Adrenal gland (tissue), 12 donors: ENCODE results near the gene CALML6. TPM values are rescaled to one million over a fixed set of nuclear protein-coding genes. Genes with fewer than 3 reads are reported as not detected.

Experiments used
- DNase-seq, 7 donors: peaks; one replicate each; pipeline ENCODE4 v3.0.0-alpha.2; 2019 to 2020
- H3K27ac ChIP-seq, 5 donors: fragments of 200-600 bp; sonication (generic) in 4 of 5; 1 replicate in 3 of 5; 2 replicates in 2 of 5; pipeline versions ENCODE4 v1.5.1 to v1.8.0; 2016 to 2020; ENCODE audit warnings: mild to moderate bottlenecking in 1 of 5
- H3K27me3 ChIP-seq: fragments of 200-600 bp; 2 replicates; pipeline ENCODE4 v1.8.0; 2021
- H3K36me3 ChIP-seq, 2 donors: fragments of 200-600 bp; replicated peaks in 1 of 2; 1 replicate in 1 of 2; 2 replicates in 1 of 2; pipeline versions ENCODE4 v1.5.1 to v1.8.0; 2018 to 2022
- H3K4me1 ChIP-seq, 2 donors: fragments of 200-600 bp; replicated peaks in 1 of 2; 1 replicate in 1 of 2; 2 replicates in 1 of 2; pipeline versions ENCODE4 v1.5.1 to v1.8.0; 2018 to 2021
- H3K4me3 ChIP-seq, 4 donors: fragments of 200-600 bp; sonication (generic) in 3 of 4; one replicate each; pipeline ENCODE4 v1.5.1; 2016 to 2018
- H3K9me3 ChIP-seq, 3 donors: fragments of 200-600 bp; sonication (generic) in 1 of 3; replicated peaks in 1 of 3; 1 replicate in 2 of 3; 2 replicates in 1 of 3; pipeline versions ENCODE4 v1.5.1 to v1.8.0; 2016 to 2021
- POLR2A ChIP-seq, 2 donors: fragments of 450-650 bp; IDR thresholded peaks; one replicate each; pipeline ENCODE4 v1.6.1; 2017; ENCODE audit warnings: antibody characterized with exemption in 2 of 2, mild to moderate bottlenecking in 2 of 2, moderate library complexity in 1 of 2
- WGBS, 4 donors: extraction: QIAGEN DNeasy Blood & Tissue Kit in 2 of 4; methylation state at CpG; one replicate each; pipeline versions ENCODE4 v1.1.5 to v1.1.7; 2013 to 2017; 5-methylcytosine and 5-hydroxymethylcytosine counted together
- intact Hi-C, 2 donors: fragments of 100-400 bp; cut with DNase I; formaldehyde crosslinking; loops; one replicate each; pipeline versions ENCODE4 v1.14.1 to v1.15.0; 2022 to 2023
- polyA plus RNA-seq, 3 donors: library from polyadenylated mRNA; stranded (reverse); fragments of 200-250 nt in 2 of 3; fragments of 350-450 nt in 1 of 3; fragmentation: Illumina TruSeq in 1 of 3; extraction: RNeasy Lipid Tissue Mini Kit (QIAGEN cat#74804) in 1 of 3; gene quantifications; one replicate each; pipeline ENCODE4 v1.2.3, GENCODE V29; 2013 to 2014
- total RNA-seq, 9 donors: library from RNA; depleted of rRNA in 4 of 9; stranded (reverse); fragments of >200 nt in 4 of 9; fragments of 120-200 nt in 1 of 9; fragmentation: NEBNext Ultra II Directional in 1 of 9; extraction: Animal tissue kit (Norgen Biotek cat#: 25700) in 1 of 9; gene quantifications; one replicate each; pipeline versions ENCODE4 v1.1.0 to v1.2.4, GENCODE V29; 2013 to 2023
- TF ChIP-seq, protein P1 (sequence below), 6 experiments: fragments of 450-650 bp in 4 of 6; fragments of 200-600 bp in 2 of 6; sonication (generic) in 1 of 6; IDR thresholded peaks; 1 replicate in 5 of 6; 2 replicates in 1 of 6; pipeline versions ENCODE4 v1.5.1 to v1.8.0; 2016 to 2021; ENCODE audit warnings: antibody characterized with exemption in 6 of 6, mild to moderate bottlenecking in 2 of 6, moderate library complexity in 1 of 6
- donor health status: healthy with polysubstance abuse.
- donor health status: Bipolar disorder and iron deficiency.
- donor health status: DM: yes; HTN: yes; CAD: no.
- donor health status: DM: no; HTN: no; CAD: no.
- donor health status: DM: no; HTN: no; CAD: no.
- donor health status: DM: yes; HTN: yes; CAD: no.

CALML6 gene
- total and polyA plus RNA-seq, 12 donors, result 0.17 to 4.7 (median 0.48) TPM; not detected in 6

DNA sequence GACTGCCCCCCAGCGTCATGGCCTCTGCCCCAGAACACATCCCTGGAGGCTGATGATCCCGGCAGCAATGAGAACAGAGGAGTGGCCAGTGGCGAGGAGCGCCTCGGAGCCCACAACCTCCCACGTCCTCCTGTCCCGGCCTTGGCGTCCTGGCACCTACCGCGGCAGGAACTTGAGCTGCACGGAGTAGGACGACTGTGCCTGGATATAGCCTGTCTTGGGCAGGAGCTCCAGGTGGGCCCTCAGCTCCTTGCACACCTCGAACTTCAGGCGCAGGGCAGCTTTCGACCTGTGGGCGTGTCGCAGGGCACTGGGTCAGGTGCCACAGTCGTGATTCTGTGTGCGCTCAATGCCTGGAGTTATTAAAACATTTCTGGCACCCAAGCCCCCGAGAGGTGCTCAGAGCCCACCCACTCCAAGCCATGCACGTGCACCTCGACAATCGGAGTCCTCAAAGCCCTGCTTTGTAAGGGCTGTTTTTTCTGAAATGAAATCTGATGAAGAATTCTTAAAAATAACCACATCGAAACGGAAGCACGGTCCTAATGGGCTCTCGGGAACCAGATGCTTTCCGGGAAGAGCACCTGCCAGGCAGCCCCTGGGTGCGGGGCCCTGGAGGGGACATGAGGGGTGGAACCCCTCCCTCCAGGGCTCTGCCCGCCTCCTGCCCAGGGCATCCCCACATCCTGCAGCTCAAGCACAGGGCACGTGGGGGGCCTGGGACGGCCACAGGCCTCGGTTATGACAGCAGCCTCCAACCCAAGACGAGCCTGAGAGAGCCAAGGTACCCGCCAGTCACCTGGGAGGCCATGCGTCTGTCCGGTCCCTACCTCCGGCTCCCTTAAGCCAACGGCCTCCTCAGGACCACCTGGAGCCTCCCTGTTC is 27.1 kb downstream of the CALML6 start:
- TF ChIP-seq, protein P1, sequence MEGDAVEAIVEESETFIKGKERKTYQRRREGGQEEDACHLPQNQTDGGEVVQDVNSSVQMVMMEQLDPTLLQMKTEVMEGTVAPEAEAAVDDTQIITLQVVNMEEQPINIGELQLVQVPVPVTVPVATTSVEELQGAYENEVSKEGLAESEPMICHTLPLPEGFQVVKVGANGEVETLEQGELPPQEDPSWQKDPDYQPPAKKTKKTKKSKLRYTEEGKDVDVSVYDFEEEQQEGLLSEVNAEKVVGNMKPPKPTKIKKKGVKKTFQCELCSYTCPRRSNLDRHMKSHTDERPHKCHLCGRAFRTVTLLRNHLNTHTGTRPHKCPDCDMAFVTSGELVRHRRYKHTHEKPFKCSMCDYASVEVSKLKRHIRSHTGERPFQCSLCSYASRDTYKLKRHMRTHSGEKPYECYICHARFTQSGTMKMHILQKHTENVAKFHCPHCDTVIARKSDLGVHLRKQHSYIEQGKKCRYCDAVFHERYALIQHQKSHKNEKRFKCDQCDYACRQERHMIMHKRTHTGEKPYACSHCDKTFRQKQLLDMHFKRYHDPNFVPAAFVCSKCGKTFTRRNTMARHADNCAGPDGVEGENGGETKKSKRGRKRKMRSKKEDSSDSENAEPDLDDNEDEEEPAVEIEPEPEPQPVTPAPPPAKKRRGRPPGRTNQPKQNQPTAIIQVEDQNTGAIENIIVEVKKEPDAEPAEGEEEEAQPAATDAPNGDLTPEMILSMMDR (IDR thresholded peaks at IDR 0.05), result no peak
- TF ChIP-seq POLR2A (IDR thresholded peaks at IDR 0.05), result no peak
- Histone ChIP-seq H3K27me3 (no peaks in the 10 kb centered on the region), H3K4me3 (no peak overlapping the region), H3K9me3 (no peaks in the 10 kb centered on the region), H3K4me1 (peaks cover 0 to 4% of the 10 kb centered on the region in 2 donors), H3K36me3 (no peaks in the 10 kb centered on the region), H3K27ac (no peak overlapping the region)
- intact Hi-C loops, result loop anchor here in 1 of 2 donors (5.0 kb wide), 1 partner anchor 105 kb away; no protein-coding TSS in a partner anchor
- DNase-seq, result no peak
- 71 to 80% (median 78%) methylated on average over 23 to 39 of the region's 39 CpGs for WGBS, 4 donors

DNA sequence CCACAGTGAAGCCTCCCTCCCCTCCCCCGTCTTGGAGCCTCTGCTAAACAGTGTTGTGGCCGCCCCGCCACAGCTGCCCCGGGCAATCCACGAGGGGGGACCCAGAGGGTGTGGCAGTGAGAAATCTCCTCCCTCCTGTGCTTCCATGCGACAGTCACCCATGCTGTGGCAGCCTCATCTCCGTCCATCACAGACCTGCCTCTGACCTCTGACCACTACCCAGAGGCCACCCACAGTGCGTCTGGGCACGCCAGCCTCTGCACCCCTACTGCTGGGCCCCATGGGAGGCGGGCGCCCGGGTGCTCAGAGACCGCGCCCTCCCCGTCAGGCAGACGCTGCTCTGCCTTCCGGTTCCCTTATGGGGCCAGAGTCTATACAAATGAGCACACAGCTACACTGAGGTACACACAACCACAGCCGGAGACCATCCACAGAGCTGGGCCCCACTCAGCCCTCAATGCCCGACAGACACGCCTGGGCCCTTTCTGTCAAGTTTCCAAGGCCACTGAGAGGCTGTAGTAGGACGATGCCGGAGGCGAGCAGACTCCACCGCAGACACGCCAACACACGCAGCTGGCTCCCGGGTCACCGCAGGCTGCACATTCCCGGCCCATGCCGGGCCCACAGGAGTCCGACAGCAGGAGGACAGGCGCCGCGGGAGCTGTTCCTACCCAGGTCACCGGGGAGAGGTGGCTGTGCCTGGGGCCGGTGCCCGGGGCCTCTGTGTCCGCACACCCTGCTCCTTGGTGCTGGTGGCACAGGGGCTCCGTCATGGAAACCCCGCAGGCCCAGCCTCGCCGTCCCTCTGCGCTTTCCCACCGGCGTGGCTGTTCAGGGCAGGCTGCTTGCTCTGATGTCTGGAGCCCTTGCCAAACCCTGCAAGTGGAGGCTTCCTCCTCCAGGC is 27.9 kb downstream of the CALML6 start:
- 61 to 81% (median 78%) methylated on average over 15 to 45 of the region's 45 CpGs for WGBS, 4 donors
- peak in 1 of 7 donors; percentile 20 for DNase-seq
- intact Hi-C loops, result loop anchor here in 1 of 2 donors (5.0 kb wide), 1 partner anchor 104 kb away; no protein-coding TSS in a partner anchor

DNA sequence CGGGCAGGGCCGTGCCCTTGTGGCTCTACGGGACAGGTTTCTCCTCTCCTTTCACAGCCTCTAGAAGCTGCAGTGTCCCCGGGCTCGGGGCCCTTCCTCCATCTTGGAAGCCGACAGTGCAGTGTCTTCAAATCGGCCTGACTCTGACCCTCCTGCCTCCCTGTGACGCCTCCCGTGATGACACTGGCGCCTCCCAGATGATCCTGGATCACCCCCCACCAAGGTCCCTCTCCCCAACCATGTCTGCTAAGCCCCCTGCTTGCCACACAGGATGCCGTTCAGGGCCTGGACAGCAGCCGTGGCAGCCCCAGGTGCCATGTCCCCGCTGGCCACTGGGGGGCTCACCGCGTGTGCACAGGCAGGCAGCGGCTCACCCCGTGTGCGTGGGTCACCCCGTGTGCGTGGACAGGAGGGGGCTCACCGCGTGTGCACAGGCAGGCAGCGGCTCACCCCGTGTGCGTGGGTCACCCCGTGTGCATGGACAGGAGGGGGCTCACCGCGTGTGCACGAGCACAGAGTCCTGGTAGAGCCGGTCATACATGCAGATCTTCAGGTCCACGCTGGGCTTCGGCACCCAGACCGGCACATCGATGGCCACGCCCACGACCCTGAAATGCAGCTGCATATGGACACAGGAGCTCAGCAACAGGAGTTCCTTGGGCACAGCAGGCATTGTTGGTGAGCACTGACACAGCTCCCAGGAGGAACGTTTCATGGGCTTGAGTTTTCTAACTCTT is 28.9 kb downstream of the CALML6 start:
- H3K4me1 ChIP-seq, result peaks cover 0 to 4% of the 10 kb centered on the region in 2 donors
- no peak overlapping the region for H3K4me3 ChIP-seq
- H3K9me3 ChIP-seq, result no peaks in the 10 kb centered on the region
- DNase-seq, result peak; percentile 56 to 72 (median 62)
- H3K27me3 ChIP-seq, result no peaks in the 10 kb centered on the region
- no peak for TF ChIP-seq POLR2A (IDR thresholded peaks at IDR 0.05)
- TF ChIP-seq, protein P1 (IDR thresholded peaks at IDR 0.05), result peak; percentile 82 to 93 (median 88)
- WGBS, 4 donors, result 9 to 31% (median 17%) methylated on average over 10 to 37 of the region's 37 CpGs
- H3K36me3 ChIP-seq, result no peaks in the 10 kb centered on the region
- intact Hi-C loops, result loop anchor here in 1 of 2 donors (5.0 kb wide), 1 partner anchor 103 kb away; no protein-coding TSS in a partner anchor
- no peak overlapping the region for H3K27ac ChIP-seq

More for the DNA sequence above, 27.9 kb downstream of the CALML6 start:
- Histone ChIP-seq H3K4me3 (no peak overlapping the region), H3K36me3 (no peaks in the 10 kb centered on the region), H3K27ac (no peak overlapping the region), H3K4me1 (peaks cover 0 to 4% of the 10 kb centered on the region in 2 donors), H3K9me3 (no peaks in the 10 kb centered on the region), H3K27me3 (no peaks in the 10 kb centered on the region)
- TF ChIP-seq, protein P1 (IDR thresholded peaks at IDR 0.05), result no peak
- no peak for TF ChIP-seq POLR2A (IDR thresholded peaks at IDR 0.05)
